ENCODE data around the gene PRKG1. TPM values are rescaled to one million over a fixed set of nuclear protein-coding genes. Genes with fewer than 3 reads are reported as not detected.

The PRKG1 gene
- polyA plus RNA-seq, 4 donors = 12.7 to 21.2 (median 15.0) TPM

GRCh38 chr10:51479711-51480110, 405.4 kb downstream of the PRKG1 start:
- DNase-seq (ENCODE audit: low read depth in 4 of 4, low spot score in 3 of 4) = no peak

- DNase-seq (ENCODE audit: low read depth in 4 of 4, low spot score in 3 of 4) = no peak
These were observed 411.4 kb downstream of the PRKG1 start for GRCh38 chr10:51485668-51486067.

GRCh38 chr10:51487576-51487975, 413.3 kb downstream of the PRKG1 start:
- no peak for DNase-seq (ENCODE audit: low read depth in 4 of 4, low spot score in 3 of 4)

GRCh38 chr10:51488766-51489408, 414.6 kb downstream of the PRKG1 start:
- DNase-seq (ENCODE audit: low read depth in 4 of 4, low spot score in 3 of 4) = no peak

GRCh38 chr10:51498424-51498823, 424.1 kb downstream of the PRKG1 start:
- no peak for DNase-seq (ENCODE audit: low read depth in 4 of 4, low spot score in 3 of 4)

GRCh38 chr10:51501396-51501795, 427.1 kb downstream of the PRKG1 start:
- no peak for DNase-seq (ENCODE audit: low read depth in 4 of 4, low spot score in 3 of 4)

GRCh38 chr10:51502124-51502523, 427.8 kb downstream of the PRKG1 start:
- no peak for DNase-seq (ENCODE audit: low read depth in 4 of 4, low spot score in 3 of 4)

GRCh38 chr10:51503378-51503777, 429.1 kb downstream of the PRKG1 start:
- DNase-seq (ENCODE audit: low read depth in 4 of 4, low spot score in 3 of 4) = no peak

GRCh38 chr10:51507476-51507875, 433.2 kb downstream of the PRKG1 start:
- DNase-seq (ENCODE audit: low read depth in 4 of 4, low spot score in 3 of 4) = no peak

- no peak for DNase-seq (ENCODE audit: low read depth in 4 of 4, low spot score in 3 of 4)
These were observed 433.9 kb downstream of the PRKG1 start for GRCh38 chr10:51508156-51508555.

- no peak for DNase-seq (ENCODE audit: low read depth in 4 of 4, low spot score in 3 of 4)
These were observed 435.9 kb downstream of the PRKG1 start for GRCh38 chr10:51510231-51510630.

GRCh38 chr10:51521605-51522004, 447.3 kb downstream of the PRKG1 start:
- DNase-seq (ENCODE audit: low read depth in 4 of 4, low spot score in 3 of 4) = no peak

- no peak for DNase-seq (ENCODE audit: low read depth in 4 of 4, low spot score in 3 of 4)
These were observed 448.6 kb downstream of the PRKG1 start for GRCh38 chr10:51522858-51523257.

- no peak for DNase-seq (ENCODE audit: low read depth in 4 of 4, low spot score in 3 of 4)
These were observed 449.2 kb downstream of the PRKG1 start for GRCh38 chr10:51523440-51523839.

- DNase-seq (ENCODE audit: low read depth in 4 of 4, low spot score in 3 of 4) = no peak
These were observed 449.8 kb downstream of the PRKG1 start for GRCh38 chr10:51524041-51524440.

GRCh38 chr10:51527522-51528219, 453.4 kb downstream of the PRKG1 start:
- DNase-seq (ENCODE audit: low read depth in 4 of 4, low spot score in 3 of 4) = no peak

- DNase-seq (ENCODE audit: low read depth in 4 of 4, low spot score in 3 of 4) = no peak
These were observed 454.2 kb downstream of the PRKG1 start for GRCh38 chr10:51528527-51528926.

GRCh38 chr10:51530541-51530940, 456.3 kb downstream of the PRKG1 start:
- DNase-seq (ENCODE audit: low read depth in 4 of 4, low spot score in 3 of 4) = no peak

GRCh38 chr10:51532044-51532443, 457.8 kb downstream of the PRKG1 start:
- no peak for DNase-seq (ENCODE audit: low read depth in 4 of 4, low spot score in 3 of 4)

GRCh38 chr10:51542853-51543252, 468.6 kb downstream of the PRKG1 start:
- DNase-seq (ENCODE audit: low read depth in 4 of 4, low spot score in 3 of 4) = no peak

- DNase-seq (ENCODE audit: low read depth in 4 of 4, low spot score in 3 of 4) = no peak
These were observed 470.6 kb downstream of the PRKG1 start for GRCh38 chr10:51544933-51545332.

GRCh38 chr10:51547941-51548340, 473.7 kb downstream of the PRKG1 start:
- DNase-seq (ENCODE audit: low read depth in 4 of 4, low spot score in 3 of 4) = no peak
